ENCODE results near the gene TMC8.

Gene TMC8

DNA sequence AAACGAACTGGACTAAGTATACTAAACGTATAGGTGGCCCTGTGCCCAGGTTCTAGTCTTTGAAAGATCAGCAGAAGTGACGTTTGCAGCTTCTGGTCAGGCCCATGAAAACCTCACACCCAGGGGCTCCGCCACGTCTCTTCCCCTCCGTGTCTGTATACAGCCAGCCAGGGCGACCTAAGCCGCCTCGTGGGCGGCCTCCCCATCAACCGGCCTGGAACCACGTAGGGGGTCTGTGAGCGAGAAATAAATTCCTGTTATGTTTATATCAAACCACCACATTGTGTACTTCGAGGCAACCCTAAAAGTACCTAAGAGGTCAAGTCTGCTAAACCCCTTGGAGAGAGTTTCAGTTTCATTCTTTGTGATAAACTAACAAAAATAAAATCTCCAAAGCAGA is 49.5 kb downstream of the TMC8 start:
- Histone ChIP-seq H3K27ac (no peak overlapping the region), H3K9ac (ENCODE audit: insufficient read length) (no peak overlapping the region)
- no peak for TF ChIP-seq POLR2AphosphoS5 (IDR thresholded peaks at IDR 0.05; ENCODE audit: borderline replicate concordance, low read depth, low read length)
- TF ChIP-seq EZH2 (IDR thresholded peaks at IDR 0.05) = no peak
- no peak for TF ChIP-seq FOXP2 (optimal IDR thresholded peaks at IDR 0.05; ENCODE audit: control extremely low read depth, extremely low read length, insufficient read depth)

DNA sequence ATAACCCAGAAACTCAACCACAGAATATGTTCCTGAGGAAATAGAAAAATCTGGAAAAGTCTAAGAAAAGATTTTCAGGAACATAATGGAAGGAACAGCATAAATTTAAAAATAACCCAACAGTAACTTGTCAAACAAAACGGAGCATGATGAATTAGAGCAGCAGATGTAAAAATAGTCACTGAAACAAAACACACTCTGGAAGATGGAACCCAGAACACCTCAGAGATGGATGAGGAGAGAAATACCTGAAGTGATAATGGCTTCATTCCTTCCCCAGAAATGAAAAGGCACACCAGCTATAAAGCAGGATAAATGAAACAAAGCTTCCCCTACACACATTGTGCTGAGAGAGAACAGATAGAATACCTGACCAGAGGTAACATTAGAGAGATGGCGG is 49.9 kb downstream of the TMC8 start:
- Histone ChIP-seq H3K4me3 (no peak overlapping the region), H3K27ac (no peak overlapping the region), H3K9ac (ENCODE audit: insufficient read length) (no peak overlapping the region), H3K36me3 (ENCODE audit: insufficient read depth, low read length) (peaks cover 48% of the 10 kb centered on the region; the same call in 1 of the 2 replicates), H3K9me3 (ENCODE audit: low read depth, low read length) (no peaks in the 10 kb centered on the region)
- no peak for TF ChIP-seq FOXP2 (optimal IDR thresholded peaks at IDR 0.05; ENCODE audit: control extremely low read depth, extremely low read length, insufficient read depth)
- TF ChIP-seq POLR2AphosphoS5 (IDR thresholded peaks at IDR 0.05; ENCODE audit: borderline replicate concordance, low read depth, low read length) = no peak
- TF ChIP-seq EZH2 (IDR thresholded peaks at IDR 0.05) = no peak
- no peak for DNase-seq (ENCODE audit: low read depth, low spot score)

More for the DNA sequence above, 49.5 kb downstream of the TMC8 start:
- peaks cover 46% of the 10 kb centered on the region; the same call in 1 of the 2 replicates for H3K36me3 ChIP-seq (ENCODE audit: insufficient read depth, low read length)
- no peak for DNase-seq (ENCODE audit: low read depth, low spot score)
- H3K4me3 ChIP-seq = no peak overlapping the region
- H3K9me3 ChIP-seq (ENCODE audit: low read depth, low read length) = no peaks in the 10 kb centered on the region

DNA sequence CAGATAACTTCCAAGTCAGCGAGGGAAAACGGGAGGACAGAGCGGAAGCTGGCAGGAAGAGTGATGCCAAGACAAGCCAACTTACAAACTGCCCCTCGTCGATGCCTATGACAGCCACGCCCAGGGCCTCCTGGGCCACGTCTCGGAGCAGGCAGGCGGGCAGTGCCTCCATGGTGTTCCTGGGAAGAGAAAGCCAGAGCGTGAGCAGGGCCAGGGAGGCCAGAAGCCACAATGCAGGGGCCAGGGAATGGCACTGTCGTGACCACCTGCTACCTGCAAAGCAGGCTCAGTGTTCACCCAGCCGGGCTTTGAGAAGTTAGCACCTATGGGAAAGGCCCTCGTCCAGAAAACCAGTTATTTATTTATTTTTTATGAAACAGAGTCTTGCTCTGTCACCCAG is 51.9 kb downstream of the TMC8 start:
- TF ChIP-seq EZH2 (IDR thresholded peaks at IDR 0.05) = no peak
- TF ChIP-seq FOXP2 (optimal IDR thresholded peaks at IDR 0.05; ENCODE audit: control extremely low read depth, extremely low read length, insufficient read depth) = no peak
- no peak for TF ChIP-seq POLR2AphosphoS5 (IDR thresholded peaks at IDR 0.05; ENCODE audit: borderline replicate concordance, low read depth, low read length)
- H3K9me3 ChIP-seq (ENCODE audit: low read depth, low read length) = no peaks in the 10 kb centered on the region
- no peak for DNase-seq (ENCODE audit: low read depth, low spot score)
- H3K9ac ChIP-seq (ENCODE audit: insufficient read length) = no peak overlapping the region
- H3K4me3 ChIP-seq = no peak overlapping the region
- H3K36me3 ChIP-seq (ENCODE audit: insufficient read depth, low read length) = peaks cover 48% of the 10 kb centered on the region; the same call in 1 of the 2 replicates
- H3K27ac ChIP-seq = no peak overlapping the region

DNA sequence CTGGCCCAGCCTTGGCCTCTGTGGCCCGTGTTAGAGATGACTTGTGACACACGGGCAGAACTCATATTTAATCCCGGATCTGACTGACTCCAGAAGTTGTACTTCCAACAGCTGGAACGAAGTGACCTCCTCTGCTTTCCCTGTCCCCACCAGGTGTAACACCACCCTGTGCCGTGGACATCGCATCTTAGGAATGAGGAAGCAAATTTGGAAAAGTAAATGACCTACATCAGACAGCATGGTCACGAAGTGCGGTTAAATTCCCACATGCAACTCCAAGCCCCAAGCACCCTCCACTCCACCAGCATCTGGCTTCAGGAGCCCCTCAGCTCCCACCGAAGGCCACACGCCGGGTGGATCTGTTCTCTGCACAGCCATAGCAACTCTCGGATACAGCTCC is 53.3 kb downstream of the TMC8 start:
- Histone ChIP-seq H3K27ac (peak overlapping the region; percentile 19; the same call in 1 of the 2 replicates), H3K9ac (ENCODE audit: insufficient read length) (no peak overlapping the region), H3K9me3 (ENCODE audit: low read depth, low read length) (no peaks in the 10 kb centered on the region), H3K4me3 (no peak overlapping the region), H3K36me3 (ENCODE audit: insufficient read depth, low read length) (peaks cover 38% of the 10 kb centered on the region; the same call in 1 of the 2 replicates)
- DNase-seq (ENCODE audit: low read depth, low spot score) = no peak
- TF ChIP-seq POLR2AphosphoS5 (IDR thresholded peaks at IDR 0.05; ENCODE audit: borderline replicate concordance, low read depth, low read length) (no peak), EZH2 (IDR thresholded peaks at IDR 0.05) (no peak), FOXP2 (optimal IDR thresholded peaks at IDR 0.05; ENCODE audit: control extremely low read depth, extremely low read length, insufficient read depth) (no peak)

DNA sequence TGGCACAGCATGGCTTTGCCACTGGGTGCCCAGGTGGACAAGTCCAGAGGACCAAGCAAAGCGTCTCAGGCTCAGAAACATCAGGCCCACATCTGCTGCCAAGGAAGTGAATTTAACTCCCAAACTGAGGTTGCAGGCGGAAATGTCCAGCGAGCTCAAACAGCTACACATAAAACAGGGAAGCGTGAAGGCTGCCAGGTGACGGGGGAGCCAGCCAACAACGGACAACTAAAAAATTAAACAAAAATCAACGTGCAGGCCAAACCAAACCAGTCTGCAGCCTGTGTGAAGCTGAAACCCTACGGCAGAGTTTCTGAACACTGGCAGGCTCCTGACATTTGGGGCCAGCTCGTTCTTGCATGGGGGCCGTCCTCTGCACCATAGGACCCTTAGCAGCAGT is 53.8 kb downstream of the TMC8 start:
- Histone ChIP-seq H3K9ac (ENCODE audit: insufficient read length) (no peak overlapping the region), H3K9me3 (ENCODE audit: low read depth, low read length) (no peaks in the 10 kb centered on the region), H3K27ac (peak overlapping the region; percentile 19; the same call in 1 of the 2 replicates), H3K4me3 (no peak overlapping the region), H3K36me3 (ENCODE audit: insufficient read depth, low read length) (peaks cover 35% of the 10 kb centered on the region; the same call in 1 of the 2 replicates)
- TF ChIP-seq POLR2AphosphoS5 (IDR thresholded peaks at IDR 0.05; ENCODE audit: borderline replicate concordance, low read depth, low read length) = no peak
- no peak for TF ChIP-seq FOXP2 (optimal IDR thresholded peaks at IDR 0.05; ENCODE audit: control extremely low read depth, extremely low read length, insufficient read depth)
- TF ChIP-seq EZH2 (IDR thresholded peaks at IDR 0.05) = no peak
- no peak for DNase-seq (ENCODE audit: low read depth, low spot score)

DNA sequence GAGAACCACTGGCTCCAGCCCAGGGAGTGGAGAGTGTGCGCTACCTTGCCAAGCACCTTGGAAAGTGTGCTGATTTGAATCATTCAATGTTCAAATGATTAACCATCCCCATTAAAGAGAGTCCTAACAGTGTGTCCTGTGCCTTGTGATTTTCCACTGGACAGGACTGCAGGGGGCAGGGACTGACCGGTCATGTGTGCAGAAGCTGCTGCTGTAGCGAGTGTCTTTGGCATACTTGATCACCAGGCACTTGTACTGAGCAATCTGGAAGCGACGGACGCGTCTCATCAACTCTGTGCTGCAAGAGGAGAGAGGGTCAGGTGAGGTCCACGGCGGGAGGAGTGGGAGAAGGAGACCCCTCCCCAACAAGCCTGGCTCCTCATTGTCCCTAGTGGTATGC is 54.3 kb downstream of the TMC8 start:
- Histone ChIP-seq H3K9me3 (ENCODE audit: low read depth, low read length) (no peaks in the 10 kb centered on the region), H3K36me3 (ENCODE audit: insufficient read depth, low read length) (peaks cover 30% of the 10 kb centered on the region; the same call in 1 of the 2 replicates), H3K9ac (ENCODE audit: insufficient read length) (no peak overlapping the region), H3K27ac (no peak overlapping the region), H3K4me3 (no peak overlapping the region)
- DNase-seq (ENCODE audit: low read depth, low spot score) = no peak
- TF ChIP-seq POLR2AphosphoS5 (IDR thresholded peaks at IDR 0.05; ENCODE audit: borderline replicate concordance, low read depth, low read length) (no peak), FOXP2 (optimal IDR thresholded peaks at IDR 0.05; ENCODE audit: control extremely low read depth, extremely low read length, insufficient read depth) (no peak), EZH2 (IDR thresholded peaks at IDR 0.05) (no peak)

DNA sequence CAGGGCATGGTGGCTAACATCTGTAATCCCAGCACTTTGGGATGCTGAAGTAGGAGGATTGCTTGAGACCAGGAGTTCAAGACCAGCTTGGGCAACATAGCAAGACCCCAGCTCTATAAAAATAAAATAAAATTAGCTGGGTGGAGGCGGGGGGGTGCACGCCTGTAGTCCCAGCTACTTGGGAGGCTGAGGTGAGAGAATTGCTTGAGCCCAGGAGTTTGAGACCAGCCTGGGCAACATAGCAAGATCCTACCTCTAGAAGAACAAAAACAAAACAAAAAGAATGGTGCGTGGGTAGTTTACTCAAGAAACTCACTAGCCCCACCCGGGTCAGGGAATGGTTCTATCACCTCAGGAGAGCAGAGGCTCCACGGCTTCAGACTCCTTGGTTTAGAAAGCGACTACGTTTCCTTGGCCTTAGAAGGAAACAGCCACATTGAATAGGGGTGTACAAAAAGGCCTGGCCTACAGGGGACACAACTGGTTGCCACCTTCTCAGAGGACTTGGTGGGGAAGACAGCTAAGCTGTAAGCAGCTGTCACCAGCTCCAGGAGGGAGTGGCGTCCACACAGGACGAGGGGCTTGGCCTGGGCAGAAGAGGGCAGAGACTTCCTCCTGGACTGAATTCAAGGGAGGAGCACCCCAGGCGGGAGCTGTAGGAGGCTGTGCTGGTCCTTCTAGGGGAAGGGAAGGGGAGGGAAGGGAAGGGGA is 55.6 kb downstream of the TMC8 start:
- TF ChIP-seq EZH2 (IDR thresholded peaks at IDR 0.05) (no peak), POLR2AphosphoS5 (IDR thresholded peaks at IDR 0.05; ENCODE audit: borderline replicate concordance, low read depth, low read length) (no peak), FOXP2 (optimal IDR thresholded peaks at IDR 0.05; ENCODE audit: control extremely low read depth, extremely low read length, insufficient read depth) (no peak)

DNA sequence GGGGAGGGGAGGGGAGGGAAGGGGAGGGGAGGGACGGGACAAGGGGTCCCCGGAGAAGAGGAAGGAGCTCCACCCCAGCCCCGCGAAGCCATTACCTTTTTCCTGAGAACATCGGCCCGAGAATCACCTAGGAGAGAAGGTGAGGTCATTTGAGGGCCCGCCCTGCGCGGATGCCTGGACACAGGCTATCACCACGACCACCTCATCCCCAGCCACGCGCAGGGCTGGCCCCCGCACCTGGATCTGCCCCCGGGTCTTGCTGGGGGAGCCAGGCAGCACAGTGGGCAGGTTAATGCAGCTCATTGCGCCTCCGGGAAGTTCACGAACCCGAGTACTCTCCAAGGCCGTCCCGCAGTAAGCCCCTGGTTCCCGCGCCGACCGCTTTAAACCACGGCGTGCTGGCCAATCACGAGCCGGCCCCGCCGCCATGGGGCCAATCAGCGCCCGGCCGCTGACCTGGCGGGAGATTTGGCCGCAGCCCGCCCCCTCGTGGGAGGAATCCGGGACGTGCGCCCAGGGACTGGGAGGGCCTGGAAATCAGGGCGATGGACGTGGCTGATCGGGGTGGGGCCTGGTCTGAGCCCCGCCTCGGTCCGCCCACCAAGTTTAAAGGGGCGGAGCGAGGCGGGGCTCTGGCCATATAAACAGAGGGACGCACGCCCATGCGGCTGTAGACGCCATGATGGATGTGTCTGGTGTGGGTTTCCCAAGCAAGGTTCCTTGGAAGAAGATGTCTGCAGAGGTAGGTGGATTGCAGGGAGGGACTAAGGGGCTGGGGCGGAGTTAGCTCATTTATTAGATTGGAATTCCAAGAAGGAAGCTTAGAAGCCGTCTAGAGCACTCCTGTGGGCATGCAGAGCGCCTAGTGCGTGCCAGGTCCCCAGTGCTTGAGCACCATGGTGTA is 56.4 kb downstream of the TMC8 start, which contains the start of the genes AFMID and TK1:
Gene AFMID, plus strand, starts transcription at position 671 of the 904 bp plus-strand sequence. Its CDS starts 9 bp downstream, at position 680.
Gene TK1, minus strand, starts transcription at position 361 of the 904 bp plus-strand sequence. Its CDS starts 58 bp downstream, at position 303.
- TF ChIP-seq POLR2AphosphoS5 (IDR thresholded peaks at IDR 0.05; ENCODE audit: borderline replicate concordance, low read depth, low read length) (peak; percentile 92), FOXP2 (optimal IDR thresholded peaks at IDR 0.05; ENCODE audit: control extremely low read depth, extremely low read length, insufficient read depth) (peak; percentile 34), EZH2 (IDR thresholded peaks at IDR 0.05) (no peak)
- peak; percentile 82 for DNase-seq (ENCODE audit: low read depth, low spot score)
- Histone ChIP-seq H3K4me3 (peak within 1 kb of the TSS; percentile 79), H3K9ac (ENCODE audit: insufficient read length) (peak within 1 kb of the TSS; percentile 89), H3K27ac (peak within 1 kb of the TSS; percentile 56), H3K9me3 (ENCODE audit: low read depth, low read length) (no peaks in the 10 kb centered on the region), H3K36me3 (ENCODE audit: insufficient read depth, low read length) (peaks cover 29% of the 10 kb centered on the region; the same call in 1 of the 2 replicates)

More for the DNA sequence above, 55.6 kb downstream of the TMC8 start:
- peaks cover 26% of the 10 kb centered on the region; the same call in 1 of the 2 replicates for H3K36me3 ChIP-seq (ENCODE audit: insufficient read depth, low read length)
- no peaks in the 10 kb centered on the region for H3K9me3 ChIP-seq (ENCODE audit: low read depth, low read length)
- DNase-seq (ENCODE audit: low read depth, low spot score) = no peak
- peak overlapping the region; percentile 79 for H3K4me3 ChIP-seq
- peak overlapping the region; percentile 89 for H3K9ac ChIP-seq (ENCODE audit: insufficient read length)
- H3K27ac ChIP-seq = no peak overlapping the region
